NOMO-1 (cell line): Measurements from ENCODE around the gene SKP1.

Source experiments
- DNase-seq, 2 experiments: peaks; one replicate each; lab custom pipeline; 2025; ENCODE audit not compliant: unreplicated experiment in 2 of 2; lab: John Stamatoyannopoulos, UW

SKP1 gene

DNA sequence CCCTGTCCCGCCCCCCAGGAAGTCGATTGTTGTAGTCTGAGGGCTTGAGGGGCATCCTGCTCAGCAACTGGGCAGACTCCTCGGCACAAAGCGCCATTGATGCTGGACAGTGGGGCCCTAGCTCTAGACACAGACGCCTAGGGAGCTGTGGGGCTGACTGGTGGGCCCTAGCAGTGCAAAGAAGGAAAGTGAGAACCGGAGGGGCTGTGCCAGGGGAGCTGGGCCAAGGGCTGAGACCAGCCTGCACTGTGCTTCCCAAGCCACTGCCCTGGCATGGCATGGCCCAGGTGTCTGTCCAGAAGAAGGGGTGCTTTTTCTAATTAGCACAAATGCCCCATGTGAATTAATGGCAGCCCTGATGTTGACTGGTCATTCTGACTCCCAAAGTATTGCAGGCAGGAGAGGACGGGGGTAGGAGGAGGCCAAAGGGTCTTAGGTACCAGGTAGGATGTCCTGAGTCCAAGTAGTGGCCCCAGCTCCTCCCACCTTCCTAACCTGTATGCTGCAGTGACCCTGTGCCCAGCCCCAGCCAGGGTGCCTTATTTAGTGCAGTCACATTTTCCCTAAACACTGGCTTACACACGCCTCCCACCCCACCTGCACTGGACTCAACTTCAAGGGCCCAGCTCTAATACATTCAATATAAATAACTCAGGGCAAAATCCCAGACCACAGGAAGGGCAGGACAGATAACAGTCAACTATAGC, 46.4 kb downstream of the SKP1 start:
- DNase-seq = no peak

DNA sequence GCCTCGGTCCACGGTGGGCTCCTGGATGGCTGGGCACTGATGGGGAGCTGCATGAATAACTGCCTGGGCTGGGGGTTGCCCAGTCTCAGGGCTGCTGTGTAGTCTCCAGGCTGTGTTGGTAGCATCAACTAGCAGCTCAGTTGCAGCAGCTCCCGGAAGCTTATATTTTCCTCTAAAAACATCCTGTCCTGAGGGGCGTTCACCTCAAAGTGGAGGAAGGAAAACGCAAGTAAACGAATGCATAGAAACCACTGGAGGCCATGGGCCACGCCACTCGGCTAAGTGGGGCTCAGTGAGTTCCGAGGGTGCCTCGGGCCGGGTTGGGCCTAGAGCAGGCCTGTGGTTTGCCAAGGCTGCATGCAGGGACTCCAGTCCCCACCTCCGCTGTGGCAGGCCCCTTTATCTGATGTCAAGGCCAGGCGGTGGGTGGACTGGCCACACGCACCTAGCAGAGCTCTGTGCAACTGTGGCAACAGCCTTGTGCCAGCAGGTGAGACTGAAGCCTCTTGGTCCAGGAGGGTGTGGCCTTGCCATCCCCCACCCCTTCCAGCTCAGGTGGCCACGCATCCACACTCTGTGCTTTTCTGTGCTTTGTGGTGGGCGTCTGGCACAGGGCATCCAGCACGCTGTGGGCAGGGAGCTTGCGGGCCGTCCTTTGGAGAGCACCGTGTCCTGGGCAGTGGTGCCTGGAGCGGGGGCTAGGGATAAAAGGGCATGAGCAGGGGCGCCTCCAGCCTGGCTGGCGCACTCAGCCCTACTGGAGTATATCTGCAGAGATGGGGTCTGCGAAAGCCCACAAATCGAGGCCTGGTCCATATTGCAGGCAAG, 47.1 kb downstream of the SKP1 start:
- DNase-seq = no peak

DNA sequence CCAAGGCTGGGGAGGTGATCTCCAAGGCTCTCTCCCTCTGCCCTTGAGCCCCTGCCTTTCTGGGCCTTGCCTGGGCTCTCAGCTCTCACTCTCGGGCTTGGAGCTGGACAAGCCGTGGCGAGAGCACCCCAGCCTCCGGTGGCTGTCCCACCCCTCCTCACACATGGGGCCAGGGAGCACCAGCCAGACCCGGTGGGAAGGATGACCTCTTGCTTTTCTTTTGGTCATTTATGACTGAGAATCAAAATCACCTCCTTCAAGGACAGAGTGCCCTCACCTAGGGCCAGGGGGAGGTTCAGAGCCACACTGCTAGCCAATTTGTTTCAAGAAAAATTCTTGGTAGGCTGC, 48.1 kb downstream of the SKP1 start:
- DNase-seq = no peak

DNA sequence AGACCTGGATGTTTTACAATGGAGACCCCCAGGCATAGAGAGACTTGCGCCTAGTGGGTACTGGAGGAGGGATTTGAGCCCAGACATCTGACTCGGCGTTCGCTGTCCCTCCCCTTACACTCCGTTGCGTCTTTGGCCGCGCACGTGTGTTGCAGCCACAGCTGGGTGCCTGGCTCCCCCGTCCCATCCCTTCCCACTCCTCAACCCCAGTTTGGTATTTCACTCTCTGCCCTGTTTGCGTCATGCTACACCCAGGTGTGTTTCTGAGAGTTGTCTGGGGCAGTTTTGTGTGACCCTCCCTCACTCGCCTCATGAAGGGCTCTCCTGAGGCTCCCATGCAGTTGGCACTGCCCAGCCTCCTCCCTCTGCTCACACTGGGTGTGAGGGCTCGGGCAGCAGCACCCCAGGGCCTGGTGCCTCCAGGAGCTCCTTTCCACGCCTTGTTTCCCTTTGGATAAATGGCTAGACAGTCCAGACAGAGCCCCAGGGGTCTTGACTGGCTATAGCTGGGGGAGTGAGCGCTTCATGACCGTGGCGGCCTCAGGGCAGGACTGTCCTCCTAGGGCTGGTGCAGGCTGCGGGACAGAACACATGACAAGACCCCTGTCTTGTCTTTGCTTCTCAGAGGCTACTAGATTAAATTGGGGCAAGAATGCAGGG, 48.6 kb downstream of the SKP1 start:
- DNase-seq = no peak

DNA sequence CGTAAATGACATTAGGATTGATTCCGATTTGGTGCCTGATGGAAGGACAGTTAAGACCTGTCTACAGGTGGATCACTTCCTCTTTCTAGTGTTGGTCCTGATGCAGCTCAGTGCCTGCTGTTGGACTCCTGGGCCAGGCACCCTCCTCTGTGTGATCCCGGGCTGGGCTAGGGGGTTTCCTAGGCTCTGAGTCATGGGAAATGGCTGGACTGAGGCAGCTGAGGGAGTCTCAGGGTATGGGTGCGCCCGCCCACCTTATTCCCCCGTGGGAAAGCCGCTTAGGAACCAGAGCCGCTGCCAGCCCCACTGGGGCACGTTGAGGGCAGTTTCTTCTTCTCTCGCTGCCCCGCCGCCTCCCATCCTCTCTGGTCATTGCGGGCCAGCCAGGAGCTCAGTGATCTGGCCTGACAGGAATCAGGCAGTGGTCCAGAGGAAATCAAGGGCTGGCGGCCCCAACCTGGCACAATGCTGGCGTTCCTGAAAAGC, 49.3 kb downstream of the SKP1 start:
- no peak for DNase-seq

DNA sequence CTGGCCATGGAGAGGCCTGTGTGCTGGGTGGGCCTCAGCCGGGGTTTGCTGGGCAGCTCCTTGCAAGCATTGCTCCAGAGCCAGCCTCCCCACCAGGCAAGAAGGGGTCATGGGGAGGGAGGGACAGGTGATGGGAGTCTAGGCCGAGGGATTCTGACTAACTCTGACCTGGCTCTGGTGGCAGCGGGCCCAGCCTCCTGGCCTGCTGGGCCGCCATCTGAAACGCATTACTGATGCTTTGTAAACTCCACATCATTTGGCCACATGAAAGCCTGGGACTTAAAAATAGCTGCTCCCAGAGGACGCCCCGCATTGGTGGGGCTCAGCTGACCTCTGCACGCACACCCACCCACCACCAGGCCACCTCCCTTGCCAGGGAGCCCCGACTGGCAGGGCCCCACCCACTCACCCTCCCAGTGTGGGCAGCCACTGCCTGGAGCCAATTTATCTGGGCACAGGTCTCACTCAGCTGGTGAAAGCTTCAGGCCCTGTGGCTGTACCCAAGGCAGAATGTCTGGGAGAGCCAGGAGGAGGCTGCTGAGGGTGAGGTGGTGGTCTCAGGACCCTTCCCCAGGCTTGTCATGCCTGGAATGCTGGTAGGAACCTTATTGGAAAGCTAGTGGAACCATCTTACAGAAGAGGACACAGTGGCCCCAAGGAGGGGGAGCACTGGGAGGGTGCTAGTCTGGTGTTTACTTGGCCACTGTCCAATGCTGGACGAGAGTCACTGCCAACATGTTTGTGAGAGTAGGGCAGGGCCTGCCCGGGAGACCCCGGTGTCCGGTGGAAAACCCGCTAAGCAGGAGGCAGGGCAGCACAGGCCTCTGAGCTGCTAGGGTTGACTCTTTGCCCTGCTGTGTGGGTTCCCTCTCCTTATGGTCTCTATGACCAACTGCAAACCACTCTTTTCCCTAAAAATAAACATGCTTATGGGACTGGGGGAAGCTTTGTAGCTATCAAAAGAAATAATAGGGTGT, 51.4 kb downstream of the SKP1 start:
- no peak for DNase-seq

DNA sequence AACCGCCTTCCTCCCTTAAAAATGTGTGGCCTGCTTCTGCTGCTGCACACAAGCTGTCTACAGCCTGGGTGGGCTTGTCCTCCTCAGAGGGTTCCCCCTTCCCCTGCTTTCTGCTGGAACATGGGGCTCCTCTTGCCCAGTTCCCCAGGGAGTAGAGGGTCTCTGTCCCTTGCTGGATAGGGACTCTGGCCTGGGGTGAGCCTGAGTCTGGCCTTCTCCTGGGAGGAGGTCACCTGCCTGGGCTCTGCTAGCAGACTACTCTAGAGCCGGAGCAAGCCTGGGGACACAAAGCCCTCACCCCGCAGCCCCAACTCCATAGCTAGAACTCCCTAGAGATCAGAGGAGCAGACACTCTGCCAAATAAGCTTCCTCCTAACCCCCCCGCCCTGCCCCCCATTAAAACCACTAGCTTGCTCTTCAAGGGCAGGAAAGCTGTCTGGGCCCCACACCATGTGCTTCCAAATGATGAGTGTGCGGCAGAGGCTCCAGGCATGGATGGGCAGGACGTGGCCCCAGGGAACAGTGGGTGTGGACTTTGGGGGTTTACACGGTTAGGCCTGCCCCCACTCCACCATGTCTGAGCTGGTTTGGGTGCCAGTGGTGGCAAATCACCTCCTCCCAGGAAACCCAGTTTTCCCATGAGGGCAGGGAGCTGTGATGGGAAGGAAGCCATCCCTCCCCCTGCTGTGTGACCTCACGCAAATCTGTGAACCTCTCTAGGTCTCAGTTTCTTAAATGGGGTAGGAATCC, 52.3 kb downstream of the SKP1 start:
- DNase-seq = no peak

DNA sequence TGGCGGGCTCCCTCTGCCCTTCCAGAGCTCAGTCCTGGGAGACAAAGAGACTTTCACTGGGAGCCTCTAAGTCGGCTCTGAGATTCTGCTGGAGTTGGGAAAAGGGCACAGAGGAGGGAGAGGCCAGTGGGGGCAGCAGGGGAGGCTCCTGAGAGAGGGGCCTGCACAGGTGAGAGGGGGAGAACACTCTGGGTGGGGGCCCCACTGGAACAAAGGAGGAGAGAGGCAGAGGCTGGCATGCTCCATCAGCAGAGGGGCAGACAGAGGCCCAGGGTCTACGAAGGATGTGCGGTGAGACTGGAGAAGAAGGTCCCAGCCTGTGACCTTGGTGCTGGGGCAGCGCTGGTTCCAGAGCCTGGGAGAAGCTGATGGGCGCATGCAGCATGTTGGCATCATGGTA, 53.4 kb downstream of the SKP1 start:
- no peak for DNase-seq

DNA sequence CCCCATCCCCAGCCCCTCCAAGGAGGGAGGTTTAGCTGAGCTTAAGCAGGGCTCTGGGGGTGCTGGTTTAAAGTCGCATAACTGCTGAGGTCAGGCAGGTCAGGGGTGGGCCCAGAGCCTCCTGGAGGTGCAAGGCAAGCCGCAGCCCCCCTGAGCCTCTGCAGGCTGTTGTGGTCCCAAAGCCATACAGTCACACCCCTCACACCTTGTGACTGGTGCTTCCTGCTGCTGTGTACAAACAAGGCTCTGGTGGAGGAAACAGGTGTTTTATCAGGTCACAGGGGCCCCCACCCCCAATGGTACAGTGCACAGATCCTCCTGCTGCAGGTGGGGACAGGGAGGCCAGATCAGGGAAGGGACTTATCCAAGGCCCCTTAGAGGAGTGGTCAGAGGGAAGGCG, 54.2 kb downstream of the SKP1 start:
- DNase-seq = no peak

DNA sequence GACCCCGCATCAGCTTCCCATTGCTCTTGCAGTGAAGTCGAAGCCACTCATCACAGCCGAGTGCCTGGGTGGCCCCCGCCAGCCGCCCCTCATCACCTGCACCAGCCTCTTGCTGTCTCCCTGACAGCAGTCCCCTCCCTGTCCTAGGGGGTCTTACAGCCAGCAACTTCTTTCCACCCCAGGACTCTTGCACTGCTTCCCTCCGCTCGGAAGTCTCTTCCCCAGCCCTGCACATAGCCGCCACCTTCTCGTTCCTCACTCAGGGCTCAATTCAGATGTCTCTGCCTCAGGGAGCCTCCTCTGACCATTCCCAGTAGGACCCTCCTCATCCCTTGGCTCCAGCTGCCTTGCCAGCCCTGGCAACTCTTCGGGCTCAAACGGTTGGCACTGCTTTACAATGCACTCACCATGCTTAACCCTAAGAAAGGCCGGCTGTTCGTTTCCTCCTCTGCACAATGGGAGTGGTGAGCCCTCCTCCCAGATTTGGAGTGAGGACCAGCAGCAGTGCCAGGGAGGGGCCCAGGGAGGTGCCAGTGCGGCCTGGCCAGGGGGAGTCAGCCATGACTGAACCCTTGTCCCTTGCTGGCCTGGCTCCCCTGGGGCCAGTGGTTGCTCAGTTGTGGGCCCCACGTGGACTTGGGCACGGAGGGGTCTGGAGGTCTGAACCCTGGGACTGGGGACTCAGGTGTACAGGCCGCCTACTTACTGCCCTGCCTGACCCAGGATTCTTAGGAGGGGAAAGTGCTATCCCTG, 56.2 kb downstream of the SKP1 start:
- DNase-seq = no peak

DNA sequence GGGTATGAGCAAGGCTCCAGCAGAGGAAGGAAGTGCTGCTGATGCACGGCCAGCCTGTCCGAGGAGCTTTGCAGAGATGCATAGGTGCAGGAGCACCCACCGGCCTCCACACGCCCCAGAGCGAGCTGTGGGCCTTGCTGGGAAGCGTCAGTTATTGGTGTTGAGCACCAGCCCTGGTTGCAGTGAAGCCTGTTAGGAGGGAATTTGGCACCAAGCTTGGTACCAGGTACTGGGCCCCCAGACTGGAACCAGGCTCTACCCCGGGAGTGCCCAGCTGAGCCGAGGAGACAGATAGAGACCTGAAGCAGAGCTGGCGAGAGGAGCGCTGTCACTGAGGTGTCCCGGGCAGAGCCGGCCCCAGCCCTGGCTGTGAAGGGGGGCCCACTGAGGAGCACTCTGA, 57.0 kb downstream of the SKP1 start:
- no peak for DNase-seq

DNA sequence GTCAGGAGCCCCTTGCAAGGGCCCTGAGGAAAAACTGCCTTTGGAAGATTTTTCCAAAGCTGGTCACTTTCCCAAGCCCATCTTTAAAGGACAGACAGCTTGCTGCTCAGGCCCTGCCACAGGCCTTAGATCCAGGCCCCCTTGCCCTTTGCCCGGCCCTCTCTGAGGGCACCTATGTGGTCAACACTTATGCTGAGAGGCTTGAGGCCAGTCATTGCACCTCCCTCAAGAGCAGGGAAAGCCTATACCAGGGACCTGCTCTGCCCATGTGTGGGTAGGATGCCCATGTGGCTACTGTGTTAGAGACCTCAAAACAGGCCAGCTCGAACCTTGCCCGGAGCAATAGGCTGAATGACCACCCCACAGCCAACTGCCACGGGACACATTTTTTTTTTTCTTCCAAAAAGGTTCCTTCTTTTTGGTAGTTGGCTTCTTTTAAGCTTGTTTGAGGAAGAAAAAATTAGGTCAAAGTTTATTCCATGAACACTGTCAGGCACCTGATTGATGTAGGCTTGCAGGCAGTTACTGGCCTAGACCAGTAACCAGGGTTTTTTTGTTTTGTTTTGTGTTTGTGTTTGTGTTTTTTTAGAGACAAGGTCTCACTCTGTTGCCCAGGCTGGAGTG, 58.4 kb downstream of the SKP1 start:
- peak; percentile 22 to 54 for DNase-seq

DNA sequence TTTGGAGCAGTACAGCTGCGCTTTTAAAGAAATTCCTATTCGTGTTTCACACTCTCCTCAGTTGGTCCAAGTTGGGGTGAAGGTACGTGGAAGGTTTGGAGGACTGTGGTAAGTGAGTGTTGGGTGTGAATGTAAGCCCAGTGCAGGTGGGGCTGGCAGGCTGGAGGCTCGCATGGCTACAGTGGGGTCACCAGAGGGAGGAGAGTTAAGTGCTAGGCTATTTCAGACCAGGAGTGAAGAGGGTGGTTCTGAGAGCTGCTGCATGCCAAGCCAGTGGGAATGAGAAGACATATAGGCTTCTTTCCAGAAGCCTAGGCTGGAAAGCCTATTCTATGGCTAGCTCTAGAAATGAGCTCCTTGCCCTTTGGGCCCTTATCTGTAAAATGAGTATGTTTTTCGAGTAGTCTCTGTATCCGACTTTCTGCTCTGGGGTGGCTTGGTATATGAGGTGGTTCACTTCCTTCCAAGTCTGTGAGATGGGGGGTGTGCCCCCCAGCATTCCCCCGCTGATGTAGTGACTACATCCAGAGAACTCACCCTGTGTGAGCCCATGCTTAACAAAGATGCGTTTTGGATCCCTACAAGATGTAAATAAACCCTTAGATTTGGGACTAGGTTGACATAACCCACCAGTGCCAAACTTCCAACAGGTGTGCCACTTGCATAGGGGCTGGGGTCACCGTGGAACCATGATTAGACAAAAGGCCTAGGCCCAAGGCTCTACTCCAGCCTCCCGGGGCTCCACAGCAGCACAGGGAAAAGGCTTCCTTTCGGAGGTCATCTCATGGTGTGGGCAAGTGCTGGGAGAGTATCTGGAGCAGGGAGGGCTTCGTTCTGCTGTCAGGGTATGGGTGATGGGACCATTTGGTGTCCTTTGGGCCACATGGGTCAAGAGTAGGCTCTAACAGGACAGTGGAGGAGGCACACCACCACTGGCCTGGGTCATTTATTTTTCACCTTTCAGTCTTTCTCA, 59.7 kb downstream of the SKP1 start:
- no peak for DNase-seq

DNA sequence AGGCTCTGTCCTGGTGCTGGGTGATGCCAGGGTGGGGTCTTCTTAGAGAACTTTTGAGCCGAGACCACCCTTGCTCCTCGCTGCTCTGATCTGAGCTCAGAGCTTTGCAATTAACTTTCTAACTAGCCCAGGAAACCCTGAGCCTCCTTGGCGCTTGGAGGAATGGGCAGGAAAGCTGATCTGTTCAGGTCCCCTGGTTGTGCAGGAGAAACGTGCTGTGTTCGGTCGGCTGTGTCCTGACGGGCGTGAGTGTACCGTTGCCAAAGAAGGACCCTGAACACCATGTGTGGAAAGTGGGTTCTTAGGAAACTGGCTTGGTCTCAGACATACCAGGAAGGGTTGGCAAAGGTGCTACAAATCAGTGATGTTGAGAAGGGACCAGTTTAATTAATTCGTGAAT, 60.5 kb downstream of the SKP1 start:
- no peak for DNase-seq

DNA sequence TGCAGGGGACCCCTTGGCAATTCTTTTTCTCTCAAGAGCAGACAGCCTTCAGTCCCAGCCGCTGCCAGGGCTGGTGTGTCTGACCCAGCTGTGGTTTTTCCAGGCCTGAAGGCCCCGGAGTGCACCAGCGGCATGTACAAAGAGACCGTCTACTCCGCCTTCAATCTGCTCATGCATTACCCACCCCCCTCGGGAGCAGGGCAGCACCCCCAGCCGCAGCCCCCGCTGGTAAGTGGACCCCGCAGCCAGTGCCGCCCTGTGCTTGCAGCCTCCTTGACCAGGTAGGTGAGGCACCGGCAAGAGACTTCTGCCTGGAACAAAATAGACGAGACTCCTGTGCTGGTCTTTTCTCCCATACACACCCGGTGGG, 61.0 kb downstream of the SKP1 start:
- DNase-seq = no peak

DNA sequence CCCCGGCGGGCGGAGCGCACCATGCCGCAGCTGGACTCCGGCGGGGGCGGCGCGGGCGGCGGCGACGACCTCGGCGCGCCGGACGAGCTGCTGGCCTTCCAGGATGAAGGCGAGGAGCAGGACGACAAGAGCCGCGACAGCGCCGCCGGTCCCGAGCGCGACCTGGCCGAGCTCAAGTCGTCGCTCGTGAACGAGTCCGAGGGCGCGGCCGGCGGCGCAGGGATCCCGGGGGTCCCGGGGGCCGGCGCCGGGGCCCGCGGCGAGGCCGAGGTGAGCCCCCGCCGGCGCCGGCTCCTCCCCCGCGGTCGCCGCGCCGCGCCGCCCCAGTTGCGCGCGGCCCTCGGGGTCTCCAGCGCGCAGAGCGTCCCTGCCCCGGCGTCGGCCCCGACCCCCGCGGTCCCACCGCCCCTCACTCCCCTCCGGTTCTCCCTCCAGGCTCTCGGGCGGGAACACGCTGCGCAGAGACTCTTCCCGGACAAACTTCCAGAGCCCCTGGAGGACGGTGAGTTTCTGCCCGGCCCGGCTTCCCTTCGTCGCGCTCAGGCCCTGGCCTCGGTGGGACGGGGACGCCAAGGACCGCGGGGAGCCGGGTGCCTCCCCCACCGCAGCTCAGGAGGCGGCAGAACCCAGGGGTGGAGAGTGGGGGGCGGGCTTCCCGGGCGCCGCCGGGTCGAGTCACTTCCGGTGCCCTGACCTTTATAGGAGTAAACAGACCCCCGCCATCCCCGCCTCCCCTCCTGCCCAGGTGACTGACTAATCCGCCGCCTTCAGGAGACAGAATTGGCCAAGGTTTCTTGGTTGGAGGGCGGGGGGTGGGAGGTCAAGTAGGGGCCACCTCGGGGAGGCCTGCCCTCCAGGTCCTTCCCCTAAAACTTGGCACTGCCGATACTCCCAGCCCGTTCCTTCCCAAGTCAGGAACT, 61.6 kb downstream of the SKP1 start:
- no peak for DNase-seq
